8988T (cell line): ENCODE measurements around the gene PSMG1.
"Not testable (repeated sequence)": the region's sequence is repeated elsewhere in the genome, so short reads cannot be mapped to it uniquely, and the experiment has no call there.

Source experiments
- DNase-seq: peaks from one replicate; pipeline ENCODE4 v3.0.0; 2011

Gene PSMG1

DNA sequence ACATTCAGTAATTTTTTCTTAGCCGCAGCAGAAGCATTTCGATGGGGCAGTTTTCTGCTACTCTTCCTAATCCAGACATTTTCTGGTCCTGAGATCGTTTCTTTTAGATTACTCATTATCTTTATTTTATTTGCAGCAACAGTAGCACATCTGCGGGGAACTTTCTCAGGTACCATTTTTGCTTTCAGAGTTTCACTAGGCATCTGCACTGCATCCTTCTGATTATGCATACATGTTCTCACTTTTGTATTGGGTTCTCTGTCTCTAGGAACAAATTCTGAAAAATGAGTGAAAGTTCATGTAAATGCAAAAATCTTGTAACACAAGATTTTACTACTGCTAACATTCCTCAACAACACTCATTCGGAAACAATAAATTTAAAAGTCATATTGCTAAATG lies 3.9 kb upstream of the PSMG1 start:
- DNase-seq, result no peak

DNA sequence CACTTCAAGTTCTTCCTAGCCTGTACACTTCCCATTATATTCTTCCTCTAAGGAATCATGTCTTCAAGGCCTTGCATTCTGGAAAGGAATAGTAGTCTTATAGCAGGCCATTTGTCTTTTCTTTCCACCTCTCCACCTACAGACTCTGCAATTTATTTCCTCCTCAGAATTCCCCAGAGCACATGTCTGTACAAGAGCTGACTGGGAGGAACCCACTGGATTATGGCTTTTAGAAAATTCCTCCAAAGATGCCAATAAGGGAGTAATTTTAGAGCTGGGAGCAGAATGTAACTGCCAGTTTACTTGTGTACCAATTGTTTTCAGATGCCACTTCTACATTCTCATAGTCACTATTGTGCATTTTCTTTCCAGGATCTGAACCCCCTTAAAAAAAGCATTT lies 3.4 kb upstream of the PSMG1 start:
- no peak for DNase-seq

DNA sequence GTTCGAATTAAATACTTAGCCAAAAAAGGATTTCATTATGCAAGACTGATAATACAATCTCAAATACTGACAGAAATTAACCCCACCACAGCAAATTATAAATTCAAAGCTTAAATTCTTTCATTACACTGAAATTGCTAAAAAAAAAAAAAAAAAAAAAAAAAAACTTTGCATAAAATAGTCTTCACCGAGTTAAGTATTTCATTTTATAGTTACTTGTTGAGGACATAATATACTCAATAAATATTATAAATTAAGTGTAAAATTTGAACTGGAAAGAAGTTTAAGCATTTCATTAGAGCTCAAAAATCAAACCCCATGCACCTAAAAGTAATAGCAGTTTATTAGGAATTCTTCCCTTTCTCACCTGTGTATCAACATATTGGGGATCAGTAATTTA lies 1.9 kb upstream of the PSMG1 start:
- no peak for DNase-seq

DNA sequence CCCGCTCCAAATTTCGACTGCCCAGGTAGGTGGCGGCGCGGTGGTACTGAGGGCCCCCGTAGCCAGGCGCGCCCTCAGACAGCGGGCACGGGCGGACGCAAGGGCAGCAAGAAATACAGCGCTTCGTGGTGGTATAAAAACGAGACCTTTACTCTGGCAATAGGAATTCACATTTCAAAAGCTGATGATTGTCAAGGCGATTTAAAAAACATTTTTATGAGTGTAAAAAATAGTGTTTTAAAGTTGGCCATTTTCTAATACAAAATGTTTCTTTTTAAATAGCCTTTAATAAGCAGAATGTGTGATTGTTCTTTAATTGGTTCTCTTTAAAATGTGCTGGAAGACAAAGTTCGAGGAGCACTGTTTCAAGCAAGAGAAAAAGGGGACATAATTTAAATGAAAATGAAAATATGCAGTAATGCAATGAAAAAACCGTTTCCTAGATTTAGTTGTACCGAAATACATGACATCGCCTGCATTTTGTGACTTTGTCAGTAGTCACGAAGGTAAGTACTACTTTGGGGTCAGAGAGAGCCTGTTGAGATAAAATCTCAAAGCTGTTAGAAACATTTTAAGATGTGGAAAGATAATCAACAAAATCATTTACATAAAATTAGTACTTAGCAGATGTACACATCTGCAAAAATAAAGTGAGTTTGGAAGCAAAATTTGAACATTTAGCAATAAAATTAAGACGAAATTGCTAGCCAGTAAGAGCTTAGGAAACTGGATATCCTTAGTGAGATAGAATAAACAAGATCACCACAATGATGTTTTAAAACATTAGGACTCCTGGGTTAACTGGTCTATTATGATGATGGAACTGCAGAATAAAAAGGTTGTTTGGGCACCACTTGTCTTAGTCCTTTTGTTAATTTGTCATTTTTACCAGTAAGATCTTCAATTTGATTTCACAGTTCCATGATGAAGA lies 1.1 kb upstream of the PSMG1 start:
- DNase-seq, result no peak

DNA sequence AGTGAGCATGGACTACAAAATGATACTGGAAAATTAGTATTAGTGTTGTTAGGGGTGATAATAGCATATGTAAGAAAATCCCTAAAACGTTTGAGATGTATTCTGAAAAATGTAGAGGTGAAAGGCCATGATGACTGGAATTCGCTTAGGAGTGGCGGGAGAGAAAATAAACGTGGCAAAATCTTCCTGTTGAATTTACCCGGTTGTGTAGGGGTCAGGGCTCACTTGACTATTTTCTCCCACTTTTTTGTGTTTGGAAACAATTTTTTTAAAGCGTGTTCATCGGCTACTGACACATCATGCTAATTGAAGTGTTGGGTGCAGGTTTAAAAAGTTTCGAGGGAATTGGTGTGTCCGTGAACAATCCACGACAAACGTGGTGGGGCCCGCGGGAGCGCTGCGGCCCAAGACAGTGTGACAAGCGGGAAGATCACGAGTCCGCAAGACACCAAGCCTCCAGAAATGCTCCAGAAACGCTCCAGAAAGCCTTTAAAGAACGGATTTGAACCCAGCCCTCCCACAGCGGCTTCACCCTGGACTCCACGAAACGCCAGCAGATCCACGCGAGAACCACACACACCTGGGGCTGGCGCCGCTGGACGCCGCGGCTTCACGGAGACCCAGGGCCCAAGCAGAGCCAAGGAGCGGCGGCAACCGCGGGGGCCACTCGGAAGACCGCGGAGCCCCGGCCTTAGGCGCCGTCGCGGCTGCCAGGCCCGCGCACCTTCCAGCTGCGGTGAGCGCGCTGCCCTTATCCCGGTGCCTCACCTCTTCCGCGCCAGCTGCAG lies 573 bp downstream of the PSMG1 start:
- no peak for DNase-seq

DNA sequence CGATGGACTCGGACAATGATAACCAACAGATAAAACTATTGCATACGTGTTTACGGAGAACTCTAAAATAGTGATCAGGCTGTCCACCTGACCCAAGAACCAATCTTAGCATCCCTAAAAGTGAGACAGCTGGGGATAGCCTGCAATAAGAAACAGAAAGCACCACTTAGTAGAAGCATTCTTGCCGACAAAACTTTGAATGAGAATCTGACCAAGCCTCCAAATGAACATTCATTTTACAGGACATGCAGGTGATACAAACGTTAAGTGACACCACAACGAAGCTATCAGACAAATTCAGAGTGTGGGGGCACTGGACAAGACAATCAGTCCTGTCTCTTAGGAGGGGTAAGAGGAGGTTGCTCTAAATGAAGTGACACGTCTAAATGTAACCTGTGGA lies 1.2 kb downstream of the PSMG1 start:
- DNase-seq, result no peak

DNA sequence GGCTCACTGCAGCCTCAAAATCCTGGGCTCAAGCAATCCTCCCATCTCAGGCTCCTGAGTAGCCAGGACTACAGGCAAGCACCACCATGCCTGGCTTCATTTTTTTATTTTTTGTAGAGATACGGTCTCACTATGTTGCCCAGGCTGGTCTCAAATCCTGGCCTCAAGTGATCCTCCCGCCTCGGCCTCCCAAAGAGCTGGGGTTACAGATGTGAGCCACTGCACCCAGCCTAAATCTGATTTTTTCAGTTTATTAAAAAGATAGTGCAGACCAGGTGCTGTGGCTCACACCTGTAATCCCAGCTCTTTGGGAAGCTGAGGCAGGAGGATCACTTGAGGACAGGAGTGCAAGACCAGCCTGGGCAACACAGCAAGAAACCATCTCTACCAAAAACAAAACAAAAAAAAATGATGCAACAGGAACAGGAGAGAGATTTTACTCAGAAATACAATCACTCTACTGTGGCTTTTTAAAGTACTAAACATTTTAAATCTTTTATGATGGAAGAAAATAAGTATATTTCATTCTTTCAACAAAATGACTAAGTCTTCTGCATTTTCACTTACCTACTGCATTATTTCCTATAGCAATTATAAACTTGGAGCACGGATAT lies 1.9 kb downstream of the PSMG1 start:
- DNase-seq, result no peak

DNA sequence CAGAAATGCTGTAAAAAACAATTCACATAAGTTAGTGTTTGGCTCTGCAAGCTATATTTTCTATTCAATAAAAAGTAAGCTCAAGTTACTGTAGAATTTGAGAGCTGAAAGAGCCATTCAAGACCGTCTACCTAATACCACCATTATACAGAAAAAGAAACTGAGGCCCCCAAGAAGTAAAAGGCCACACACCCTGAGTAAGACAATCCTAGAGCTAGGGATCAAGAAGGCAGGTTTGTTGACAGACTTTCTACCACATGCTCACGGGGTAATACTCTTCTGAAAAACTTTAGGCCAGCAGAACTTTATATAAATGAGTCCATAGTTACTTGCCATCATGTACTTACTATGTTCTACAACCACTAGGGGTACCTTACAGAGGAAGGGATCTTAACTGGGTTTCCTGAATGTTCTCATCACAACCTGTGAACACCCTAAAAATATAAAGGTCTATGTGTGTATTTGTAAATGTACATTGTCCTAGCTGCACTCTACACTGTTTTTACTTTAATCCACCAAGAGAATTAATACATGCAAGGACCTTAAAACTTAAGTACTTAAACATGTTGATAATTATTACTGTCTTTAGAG lies 2.7 kb downstream of the PSMG1 start:
- DNase-seq, result no peak

DNA sequence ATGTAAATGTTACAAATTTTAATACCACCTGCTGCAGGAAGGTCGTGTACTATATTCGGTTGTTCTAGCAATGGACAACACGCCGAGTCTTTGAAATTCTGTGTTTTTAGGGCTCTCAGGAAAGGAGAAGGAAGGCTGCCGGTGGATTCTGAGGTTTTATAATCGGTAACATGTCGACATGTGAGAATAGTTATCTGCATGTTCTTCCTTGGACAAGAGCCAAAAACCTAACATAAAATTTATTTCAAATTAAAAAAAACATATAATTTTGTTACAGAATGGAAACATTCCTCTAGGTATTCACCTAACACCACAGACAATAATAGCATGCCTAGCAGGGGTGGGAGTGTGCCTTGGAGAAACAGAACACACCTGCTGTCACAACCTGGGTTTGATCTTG lies 4.8 kb downstream of the PSMG1 start:
- DNase-seq, result no peak

DNA sequence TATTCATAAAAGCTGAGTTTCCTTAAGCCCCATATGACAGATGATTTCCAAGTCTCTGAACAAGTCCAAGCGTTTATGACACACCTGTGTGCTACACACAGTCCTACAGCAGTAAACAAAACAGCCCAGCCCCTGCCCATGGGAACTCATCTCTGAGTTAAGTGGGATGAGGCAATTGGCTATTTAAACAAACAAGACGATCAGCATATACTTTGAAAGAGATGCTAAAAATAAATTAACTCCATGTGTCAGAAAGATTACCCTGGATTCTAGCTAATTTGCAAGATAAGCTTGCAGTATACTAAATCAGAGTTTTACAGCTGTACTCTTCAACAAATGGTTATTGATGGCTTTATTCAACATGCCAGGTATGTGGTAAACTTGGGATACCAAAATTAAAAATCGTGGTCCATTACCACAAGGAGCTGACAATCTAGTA lies 7.0 kb downstream of the PSMG1 start:
- no peak for DNase-seq

DNA sequence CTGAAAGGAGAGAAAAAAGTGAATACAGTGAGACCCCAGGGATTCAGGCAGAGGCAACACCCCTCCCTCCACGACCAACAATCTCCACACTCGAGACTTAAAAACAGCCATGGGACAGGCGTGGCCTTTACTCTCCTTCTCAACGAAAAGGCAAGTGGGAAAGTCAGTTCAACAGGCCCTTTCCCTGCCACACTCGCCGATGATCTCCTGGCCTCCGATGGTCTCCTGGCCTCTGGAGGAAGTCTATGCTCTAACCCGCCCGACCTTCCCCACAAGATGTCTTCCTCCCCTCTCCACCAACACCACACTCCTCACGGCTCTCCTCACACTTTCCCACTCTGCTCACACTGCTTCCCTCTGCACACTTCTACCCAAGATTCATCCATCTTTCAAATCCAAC lies 7.6 kb downstream of the PSMG1 start:
- DNase-seq, result no peak

DNA sequence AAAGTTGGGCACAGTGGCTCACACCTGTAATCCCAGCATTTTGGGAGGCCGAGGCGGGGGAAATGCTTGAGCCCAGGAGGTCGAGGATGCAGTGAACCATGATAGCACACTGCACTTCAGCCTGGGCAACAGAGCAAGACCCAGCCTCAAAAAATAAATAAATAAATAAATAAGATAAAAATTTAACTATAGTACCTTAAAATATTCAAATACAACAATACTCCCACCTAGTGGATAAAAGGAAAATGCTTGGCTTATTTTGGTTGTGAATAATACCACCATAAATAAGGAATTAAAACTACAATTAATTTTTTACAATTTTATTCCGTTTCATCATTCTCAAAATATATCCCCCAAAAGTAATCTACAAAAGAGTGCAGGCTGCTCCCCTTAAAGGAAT lies 8.1 kb downstream of the PSMG1 start:
- no peak for DNase-seq

DNA sequence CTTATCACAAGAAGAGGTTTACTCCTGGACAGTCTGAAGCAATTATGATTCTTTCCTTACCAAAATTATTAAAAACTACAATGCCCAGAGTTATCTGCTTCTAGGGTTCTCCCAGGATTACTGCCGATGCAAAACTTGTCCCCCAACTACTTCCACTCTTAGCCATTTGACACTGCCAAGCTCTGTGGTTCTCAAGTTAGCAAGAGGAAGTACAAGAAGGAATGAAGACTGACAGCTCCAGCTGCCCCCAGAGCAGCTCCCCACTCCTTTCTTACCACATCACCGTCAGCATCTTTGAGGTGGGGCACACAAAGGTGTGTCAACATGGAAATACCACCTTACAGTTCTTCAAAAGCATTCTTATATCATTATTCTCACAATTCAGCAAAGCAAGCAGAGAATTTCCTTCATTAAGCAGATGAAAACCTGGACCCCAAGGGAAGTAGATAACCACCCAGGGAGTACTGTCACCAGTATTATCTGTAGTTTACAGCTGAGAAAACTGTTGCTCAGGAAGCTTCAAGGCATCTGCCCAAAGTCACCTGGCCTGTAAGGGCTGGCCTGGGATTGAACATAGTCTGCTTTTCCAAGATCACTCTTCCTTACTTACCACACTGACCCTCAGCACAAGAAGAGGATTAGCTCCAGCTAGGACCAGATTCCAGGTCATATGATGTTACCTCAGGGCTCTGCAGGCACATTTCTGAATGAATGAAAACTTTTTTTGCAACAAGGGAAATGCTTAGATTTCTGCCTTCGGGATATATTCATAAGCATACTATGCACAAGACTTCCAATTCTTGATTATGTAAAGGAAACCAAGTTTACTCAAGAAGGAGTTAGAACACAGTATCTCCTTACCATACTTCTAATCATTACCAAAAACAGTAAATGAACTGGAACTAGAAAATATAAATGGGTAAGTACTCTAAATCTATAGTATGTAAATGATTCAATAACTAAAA lies 9.3 kb downstream of the PSMG1 start:
- DNase-seq, result no peak

DNA sequence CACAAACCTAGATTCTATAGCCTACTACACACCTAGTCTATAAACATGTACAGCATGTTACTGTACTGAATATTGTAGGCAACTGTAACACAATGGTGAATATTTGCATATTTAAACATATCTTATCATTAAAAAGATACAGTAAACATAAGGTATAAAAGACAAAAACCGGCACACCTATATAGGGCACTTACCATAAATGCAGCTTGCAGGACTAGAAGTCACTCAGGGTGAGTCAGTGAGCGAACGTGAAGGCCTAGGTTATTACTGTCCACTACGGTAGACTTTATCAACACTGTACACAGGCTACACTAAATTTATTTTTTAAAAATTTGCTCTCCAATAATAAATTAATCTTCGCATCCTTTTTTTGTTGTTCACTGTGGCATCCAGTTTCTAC lies 13.3 kb downstream of the PSMG1 start:
- DNase-seq, result no peak

DNA sequence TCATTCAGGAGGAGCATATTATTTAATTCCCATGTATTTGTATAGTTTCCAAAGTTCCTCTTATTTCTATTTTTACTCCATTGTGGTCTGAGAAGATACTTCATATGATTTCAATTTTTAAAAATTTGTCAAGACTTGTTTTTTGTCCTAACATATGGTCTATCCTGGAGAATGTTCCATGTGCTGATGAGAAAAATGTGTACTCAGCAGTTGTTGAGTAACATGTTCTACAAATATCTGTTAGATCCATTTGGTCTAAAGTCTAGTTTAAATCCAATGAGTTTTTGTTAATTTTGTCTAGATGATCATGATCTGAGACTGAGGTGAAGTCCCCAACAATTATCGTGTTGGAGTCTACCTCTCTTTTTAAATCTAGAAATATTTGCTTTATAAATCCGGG lies 14.5 kb downstream of the PSMG1 start:
- no peak for DNase-seq

DNA sequence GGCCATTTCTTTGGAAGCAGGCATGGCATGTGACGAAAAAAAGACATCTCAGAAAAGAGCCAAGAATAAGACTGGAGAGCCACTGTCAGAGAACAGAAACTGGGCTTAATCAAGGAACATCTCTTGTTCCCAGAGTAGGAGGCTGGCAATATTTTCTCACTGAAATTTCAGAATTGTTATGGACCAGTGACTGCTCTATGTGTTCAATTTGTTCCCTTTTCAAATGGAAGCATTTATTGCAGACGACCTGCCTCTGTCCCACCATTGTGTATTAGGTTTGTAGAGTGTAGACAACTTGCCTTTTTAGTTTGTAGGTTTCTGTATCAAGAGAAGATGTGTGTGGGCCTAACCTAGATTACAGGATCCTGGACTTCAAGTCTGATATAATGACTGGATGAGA lies 18.7 kb downstream of the PSMG1 start:
- DNase-seq, result no peak

DNA sequence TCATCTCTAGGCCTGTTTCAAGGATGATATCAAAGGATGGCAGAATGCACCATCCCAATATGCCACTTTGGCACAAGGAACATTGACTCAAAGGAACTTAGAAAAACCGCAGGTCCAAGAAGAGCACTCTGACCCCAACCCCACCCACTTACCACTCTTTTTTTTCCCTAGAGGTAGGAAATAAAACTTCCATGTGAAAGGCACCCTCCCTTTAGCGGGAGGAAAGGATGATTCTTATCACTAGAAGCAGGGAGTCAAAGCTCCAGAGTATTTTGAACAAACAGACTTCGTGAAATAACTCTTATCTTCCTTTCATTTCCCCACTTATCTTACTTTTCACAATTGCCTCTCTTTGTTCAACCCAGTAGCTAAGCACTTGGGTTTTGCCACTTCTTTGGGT lies 22.2 kb downstream of the PSMG1 start:
- no peak for DNase-seq

DNA sequence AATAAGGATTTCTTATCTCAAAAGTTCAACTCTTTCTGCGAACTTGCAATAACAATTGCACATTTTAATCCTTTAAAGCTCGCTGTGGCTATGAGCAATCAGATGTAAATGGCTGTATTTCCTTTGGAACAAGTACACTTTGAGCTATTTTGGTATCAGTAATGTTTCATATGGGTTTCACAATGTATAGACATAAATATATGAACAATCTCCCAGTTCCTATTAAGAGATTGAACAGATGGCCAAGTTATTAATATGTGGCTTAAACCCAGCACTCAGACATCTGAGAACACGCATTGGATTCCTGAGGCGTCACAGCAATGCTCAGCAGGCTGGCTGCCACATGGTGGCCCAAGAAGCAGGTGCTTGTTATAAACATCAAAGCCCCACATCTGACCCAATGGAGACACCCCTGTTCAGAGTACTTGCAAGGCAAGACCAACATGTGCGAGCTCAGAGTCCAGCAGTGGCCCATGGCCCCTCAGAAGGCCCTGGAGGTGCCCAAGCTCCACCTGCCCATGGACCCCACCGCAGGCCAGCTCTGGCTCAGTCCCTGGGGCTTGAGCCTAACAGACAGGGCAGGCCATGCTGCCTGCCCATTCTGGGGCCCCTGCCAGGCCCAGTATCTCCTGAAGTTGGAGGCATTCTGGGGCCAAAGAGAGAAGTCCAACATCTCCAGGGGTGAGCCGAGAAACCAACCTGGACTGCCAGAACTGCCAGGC lies 23.7 kb downstream of the PSMG1 start:
- DNase-seq, result no peak

DNA sequence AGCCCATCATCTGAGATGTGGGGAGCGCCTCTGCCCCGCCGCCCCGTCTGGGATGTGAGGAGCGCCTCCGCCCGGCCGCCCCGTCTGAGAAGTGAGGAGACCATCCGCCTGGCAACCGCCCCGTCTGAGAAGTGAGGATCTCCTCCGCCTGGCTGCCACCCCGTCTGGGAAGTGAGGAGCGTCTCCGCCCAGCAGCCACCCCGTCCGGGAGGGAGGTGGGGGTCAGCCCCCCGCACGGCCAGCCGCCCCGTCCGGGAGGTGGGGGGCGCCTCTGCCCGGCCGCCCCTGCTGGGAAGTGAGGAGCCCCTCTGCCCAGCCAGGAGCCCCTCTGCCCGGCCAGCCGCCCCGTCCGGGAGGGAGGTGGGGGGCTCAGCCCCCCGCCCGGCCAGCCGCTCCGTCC lies 26.0 kb downstream of the PSMG1 start:
- DNase-seq, result not testable (repeated sequence)

DNA sequence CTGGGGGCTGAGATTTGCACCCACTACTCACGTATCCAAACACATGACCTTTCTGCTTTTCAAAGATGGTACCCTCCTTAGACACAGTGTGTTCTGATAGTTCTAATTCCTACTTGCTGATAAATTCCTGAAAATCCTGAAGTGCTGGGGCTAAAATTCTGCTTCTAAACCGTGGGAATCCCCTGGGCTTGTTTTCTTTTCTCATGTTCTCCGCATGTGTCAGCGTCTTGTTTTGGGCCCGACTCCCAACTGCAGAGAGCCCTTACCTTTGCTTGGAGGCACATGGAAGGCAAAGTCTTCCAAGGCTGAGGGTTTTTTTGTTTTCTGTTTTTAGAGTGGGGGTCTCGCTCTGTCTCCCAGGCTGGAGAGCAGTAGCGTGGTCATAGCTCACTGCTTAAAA lies 27.2 kb downstream of the PSMG1 start:
- no peak for DNase-seq

DNA sequence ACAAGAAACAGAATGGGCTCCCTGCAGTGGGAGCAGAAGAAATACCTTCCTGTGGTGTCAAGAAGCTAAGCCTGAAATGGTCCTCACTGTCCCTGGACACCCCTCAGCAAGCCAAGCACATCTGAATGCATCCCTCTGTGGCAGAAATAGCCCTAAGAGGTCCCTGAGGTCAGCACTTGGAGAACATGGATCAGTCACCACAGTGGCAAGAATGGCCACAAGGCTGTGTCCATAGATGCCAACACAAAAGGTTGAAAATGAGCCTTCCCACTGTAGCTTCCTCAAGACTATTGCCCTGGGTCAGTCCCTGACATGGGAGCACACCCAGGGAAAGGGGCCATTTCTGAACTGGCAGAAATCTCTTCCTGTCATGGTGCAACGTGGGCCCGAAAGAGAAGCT lies 27.7 kb downstream of the PSMG1 start:
- DNase-seq, result no peak

DNA sequence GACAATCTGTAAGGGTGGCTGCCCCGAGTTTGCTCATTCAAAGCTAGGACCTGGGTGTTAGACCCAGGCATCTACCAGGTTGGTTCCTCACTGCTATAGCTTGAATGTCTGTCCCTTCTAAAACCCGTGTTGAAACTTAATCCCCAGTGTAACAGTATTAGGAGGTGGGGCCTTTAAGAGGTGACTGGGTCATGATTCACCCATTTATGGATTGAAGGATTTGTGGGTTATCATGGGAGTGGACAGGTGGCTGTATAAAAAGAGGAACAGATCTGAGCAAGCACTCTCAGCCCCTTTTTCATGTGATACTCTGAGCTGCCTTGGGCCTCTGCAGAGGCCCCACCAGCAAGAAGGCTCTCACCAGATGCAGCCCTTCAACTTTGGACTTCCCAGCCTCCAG lies 29.4 kb downstream of the PSMG1 start:
- no peak for DNase-seq
